HG03558 (cell line): ENCODE data around the gene PLCXD3.

ENCODE experiments used
- ATAC-seq: cut with Tn5 transposase; IDR thresholded peaks from one replicate; pipeline ENCODE4 v1.9.1; 2021; ENCODE audit warnings: moderate number of reproducible peaks; ENCODE audit not compliant: unreplicated experiment; ENCODE audit errors: extremely low read depth

Gene PLCXD3

DNA sequence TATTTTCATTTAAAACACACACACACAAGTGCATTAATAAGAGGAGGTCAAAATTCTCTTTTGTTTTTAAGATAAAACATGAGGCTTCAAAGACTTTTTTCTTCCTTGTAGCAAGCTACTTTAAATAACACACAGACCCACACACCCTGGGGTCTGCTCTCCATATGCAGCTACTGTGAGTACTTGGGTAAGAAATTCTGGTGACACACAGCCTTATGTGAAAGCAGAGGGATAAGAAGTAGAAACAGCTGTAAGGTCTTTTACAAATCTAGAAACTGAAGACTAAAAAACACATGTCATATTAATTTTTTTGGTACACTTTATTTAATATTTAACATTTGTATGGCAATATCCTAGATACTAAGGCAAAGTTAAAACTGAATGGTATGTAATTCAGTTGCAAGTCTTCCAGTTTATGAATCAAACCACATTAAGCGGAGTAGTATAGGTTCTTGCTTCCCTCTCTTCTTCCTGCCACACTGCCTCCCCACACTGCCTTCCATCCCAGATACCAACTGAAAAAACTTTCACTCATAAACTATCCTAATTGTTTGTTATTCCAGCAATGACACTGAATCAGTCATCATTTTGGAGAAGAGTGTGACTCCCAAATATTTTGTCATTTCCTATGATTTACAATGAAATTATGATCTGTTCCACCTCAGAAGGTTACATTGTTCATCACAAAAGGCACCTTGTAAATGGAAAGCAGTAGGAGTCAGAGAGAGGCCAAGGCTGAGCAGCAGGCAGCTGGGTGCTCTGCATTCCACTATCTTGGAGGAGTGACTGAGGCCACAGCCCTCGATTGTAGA is 92.0 kb downstream of the PLCXD3 start:
- no peak for ATAC-seq

- no peak for ATAC-seq
Measured at GRCh38 chr5:41416336-41416735, 94.1 kb downstream of the PLCXD3 start.

DNA sequence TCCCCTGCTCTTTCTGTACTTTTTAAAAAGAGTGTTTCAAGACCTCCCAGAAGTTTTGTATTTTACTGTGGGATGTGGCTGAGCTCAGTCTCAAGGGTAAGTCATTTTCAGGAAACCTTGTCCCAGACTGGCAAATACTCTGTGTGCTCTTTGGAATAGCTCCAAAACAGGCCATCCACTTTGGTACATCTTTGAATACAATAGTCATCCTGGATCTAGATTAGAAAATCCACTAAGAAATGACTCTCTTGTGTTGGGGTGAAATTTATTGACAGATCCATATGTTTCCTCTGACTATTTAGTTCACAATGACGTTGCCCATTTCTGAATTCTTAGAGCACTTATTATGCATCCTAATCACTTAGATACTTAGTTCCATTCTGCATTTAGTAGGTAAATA is 95.2 kb downstream of the PLCXD3 start:
- ATAC-seq = no peak

DNA sequence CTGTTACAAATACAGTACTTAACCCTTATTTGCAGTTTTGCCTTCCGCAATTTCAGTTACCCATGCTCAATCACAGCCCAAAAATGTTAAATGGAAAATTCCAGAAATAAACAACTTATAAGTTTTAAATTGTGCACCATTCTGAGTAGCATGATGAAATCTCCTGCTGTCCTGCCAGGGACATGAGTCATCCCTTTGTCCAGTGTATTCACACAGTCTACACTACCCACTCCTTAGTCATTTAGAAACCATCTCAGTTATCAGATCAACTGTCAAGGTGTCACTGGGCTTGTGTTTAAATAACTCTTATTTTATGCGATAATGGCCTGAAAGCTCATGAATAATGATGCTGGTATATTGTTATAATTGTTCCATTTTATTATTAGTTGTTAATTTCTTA is 95.8 kb downstream of the PLCXD3 start:
- ATAC-seq = no peak

GRCh38 chr5:41413074-41413473 is 97.3 kb downstream of the PLCXD3 start:
- ATAC-seq = no peak

DNA sequence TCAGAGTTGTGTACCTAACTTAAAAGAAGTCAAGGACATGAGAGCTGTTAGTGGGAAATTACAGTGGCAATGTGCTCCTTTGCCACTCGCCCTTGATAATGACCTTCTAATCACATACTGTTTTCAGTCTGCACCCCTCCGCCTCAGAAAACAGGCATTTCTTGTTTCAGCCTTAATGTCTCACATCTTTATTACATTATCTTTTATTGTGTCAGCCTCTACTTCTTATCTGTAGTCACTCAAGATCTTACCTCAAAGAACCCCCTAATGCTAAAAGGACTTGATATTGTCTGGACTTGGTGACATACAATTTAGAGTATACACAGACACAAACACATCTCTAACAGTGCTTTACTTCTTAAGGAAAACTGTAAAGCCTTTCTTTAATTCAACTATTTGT is 97.9 kb downstream of the PLCXD3 start:
- ATAC-seq = no peak

DNA sequence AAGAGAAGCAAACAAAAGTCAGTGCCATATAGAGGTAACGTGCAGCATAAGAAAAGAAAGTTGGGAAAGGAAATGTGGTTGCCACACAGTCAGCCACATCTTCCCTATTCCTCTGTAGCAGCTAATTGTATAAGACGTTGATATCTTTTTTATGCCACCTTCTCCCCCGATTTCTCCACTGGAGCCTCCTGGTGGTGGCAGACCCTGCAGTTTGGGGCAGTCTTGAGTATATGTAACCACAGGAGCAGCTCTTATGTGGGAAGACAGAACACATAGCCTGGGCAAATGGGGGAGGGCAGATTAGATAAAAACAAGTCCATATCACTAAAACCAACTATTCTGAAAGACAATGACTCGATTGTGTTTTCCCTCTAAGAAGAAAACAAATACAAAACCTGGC is 99.7 kb downstream of the PLCXD3 start:
- no peak for ATAC-seq

DNA sequence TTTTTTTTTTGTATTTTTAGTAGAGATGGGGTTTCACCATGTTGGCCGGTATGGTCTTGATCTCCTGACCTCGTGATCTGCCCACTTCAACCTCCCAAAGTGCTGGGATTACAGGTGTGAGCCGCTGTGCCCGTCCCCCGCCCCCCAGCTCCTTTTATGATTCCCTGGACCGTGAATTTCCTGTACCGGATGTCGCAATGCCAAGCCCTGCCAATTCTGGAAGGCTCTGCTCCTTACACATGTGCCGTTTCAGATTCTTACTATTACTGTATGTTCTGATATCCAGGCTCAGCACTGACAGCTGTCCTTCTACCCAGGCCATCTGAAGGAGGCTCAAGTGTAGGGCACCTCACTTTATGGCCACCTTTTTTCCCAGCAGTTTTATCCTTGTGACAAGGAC is 100.1 kb downstream of the PLCXD3 start:
- no peak for ATAC-seq

DNA sequence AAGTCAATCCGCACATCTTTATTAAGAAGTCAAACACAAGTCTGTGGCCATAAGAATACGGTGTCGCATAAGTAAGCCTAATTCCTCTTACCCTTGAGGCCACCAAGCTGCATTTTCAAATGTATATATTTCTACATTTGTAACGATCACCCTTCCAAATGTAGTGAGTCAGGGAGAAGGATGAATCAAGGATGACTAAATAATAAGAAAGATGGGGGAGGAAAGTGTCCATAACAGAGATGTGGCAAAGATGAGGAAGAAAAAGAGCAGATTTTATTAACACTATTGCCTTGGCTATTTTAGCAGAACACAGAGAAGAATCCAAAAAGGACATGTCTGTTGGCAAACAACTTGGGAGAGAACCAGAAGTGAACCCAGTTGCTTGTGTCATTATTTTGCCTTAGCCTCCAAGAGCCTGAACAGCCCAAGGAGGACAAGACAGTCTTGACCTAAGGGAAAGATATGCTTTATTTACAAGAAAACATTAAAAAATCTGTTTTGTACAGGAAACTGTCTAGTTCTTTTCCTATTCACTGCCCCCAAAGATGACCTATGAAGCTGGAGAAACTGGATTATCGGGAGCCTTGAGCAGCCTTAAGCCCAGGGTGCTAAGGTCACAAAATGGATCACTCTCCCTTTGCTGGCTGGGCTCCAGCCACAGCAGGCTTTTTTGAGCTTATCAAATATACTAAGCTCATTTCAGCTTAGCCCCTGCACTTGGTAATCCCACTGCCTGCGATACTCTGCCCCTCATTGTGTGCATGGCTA is 101.5 kb downstream of the PLCXD3 start:
- ATAC-seq = no peak

- no peak for ATAC-seq
Measured at GRCh38 chr5:41406936-41407335, 103.5 kb downstream of the PLCXD3 start.

DNA sequence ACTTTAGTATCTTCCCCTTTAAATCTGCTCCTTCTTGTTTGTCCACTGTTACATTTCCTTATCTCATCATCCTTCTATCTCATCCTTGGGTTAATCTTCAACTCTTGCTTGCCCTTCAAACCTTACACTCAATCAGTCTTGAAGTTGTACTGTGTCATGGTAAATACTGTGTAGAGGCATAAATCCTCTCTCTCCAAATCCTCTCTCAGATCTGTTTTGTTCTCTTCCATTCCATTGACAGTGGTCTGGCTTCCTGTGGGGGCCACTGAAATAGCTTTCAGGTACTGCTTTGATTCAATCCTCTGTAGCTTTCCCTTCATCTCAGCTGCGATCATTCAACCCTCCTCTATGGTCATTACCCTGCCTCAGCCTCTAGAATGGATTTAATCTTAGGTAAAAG is 104.0 kb downstream of the PLCXD3 start:
- no peak for ATAC-seq

DNA sequence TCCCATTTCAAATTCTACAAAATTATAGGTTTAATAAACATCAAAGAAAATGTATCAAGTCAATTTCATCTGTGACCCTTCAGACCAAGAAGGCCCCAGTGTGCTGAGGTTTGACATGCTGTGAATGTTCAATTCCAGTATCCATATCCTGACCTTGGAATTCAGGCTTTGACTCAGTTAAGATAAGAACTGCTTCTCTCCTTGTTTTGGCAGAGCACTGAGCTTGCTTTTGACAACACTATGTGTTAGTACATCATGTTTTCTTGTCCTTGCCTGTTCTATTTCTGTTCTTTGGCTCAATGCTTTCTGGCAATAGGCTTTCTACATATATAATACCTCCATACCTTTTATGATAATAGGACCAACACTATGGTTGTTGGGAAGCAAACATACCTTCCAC is 105.6 kb downstream of the PLCXD3 start:
- no peak for ATAC-seq

DNA sequence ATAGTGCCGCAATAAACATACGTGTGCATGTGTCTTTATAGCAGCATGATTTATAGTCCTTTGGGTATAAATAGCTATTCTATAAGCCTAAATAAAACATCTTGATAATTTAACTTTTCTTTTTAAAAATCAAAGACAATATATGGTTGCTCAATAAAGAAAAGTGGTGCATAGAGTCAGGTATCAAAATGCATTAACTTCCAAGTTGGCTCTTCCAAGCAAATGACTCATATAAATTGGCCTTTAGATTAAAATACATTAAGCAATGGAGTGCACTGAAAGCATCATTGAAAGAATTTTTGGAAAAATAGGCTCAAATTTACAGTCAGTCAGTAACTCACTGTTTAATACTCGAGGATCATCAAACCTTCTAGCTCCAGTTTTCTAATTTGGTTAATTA is 106.6 kb downstream of the PLCXD3 start:
- no peak for ATAC-seq

DNA sequence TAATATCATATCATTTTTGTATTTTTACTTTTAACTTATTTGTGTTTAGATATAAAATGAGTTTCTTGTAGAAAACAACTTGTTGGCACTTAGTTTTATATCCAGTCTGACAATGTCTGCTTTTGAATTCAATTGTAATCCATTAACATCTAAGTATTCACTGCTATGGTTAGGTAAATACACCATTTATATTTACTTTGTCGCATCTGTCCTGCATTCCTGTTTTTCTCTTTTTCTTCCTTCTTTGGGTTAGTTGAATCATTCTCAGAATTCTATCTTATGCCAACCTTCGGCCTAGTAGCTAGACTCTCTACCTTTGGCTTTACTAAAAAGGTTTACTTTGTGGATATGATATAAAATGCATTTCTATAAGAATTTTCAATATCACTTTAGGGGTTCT is 107.6 kb downstream of the PLCXD3 start:
- no peak for ATAC-seq

GRCh38 chr5:41399839-41400238 is 110.6 kb downstream of the PLCXD3 start:
- ATAC-seq = no peak

DNA sequence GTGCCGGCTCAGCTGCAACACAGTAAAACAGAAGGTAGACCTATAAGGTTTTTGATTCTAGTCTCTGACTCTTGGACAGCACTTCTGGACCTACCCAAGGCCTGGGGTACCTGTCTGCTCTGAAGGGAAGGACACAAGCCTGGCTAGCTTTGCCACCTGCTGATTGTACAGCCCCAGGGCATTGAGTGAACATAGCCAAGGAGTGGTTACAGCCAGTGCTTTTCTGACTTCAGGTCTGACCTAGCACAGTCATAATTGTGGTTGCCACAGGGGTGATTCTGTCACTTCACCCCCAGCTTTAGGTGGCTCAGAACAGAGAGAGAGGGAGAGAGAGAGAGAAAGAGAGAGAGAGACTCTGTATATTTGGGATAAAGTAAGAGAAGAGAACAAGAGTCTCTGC is 118.4 kb downstream of the PLCXD3 start:
- ATAC-seq = no peak

DNA sequence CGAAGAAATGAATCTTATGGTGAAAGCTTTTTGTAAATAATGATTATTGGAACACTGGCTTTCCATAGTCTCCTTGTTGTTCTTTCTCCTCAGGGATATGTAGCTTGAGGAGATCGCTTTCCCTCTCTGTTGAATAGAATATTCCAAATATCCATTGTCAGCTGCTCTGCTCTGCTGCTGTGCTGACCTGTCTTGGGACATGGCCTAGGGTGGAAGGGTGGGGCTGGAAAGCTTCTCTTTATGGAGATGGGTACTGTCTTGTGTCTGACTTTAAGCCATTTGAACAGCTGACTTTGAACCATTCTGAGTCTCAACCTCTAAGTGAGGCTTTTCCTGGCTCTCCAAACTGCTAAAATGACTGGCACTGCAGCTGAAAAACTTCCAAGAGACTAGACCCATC is 135.8 kb downstream of the PLCXD3 start:
- no peak for ATAC-seq

GRCh38 chr5:41373230-41373629 is 137.2 kb downstream of the PLCXD3 start:
- no peak for ATAC-seq

- no peak for ATAC-seq
Measured at GRCh38 chr5:41371738-41372137, 138.7 kb downstream of the PLCXD3 start.

GRCh38 chr5:41370482-41370881 is 139.9 kb downstream of the PLCXD3 start:
- ATAC-seq = no peak

DNA sequence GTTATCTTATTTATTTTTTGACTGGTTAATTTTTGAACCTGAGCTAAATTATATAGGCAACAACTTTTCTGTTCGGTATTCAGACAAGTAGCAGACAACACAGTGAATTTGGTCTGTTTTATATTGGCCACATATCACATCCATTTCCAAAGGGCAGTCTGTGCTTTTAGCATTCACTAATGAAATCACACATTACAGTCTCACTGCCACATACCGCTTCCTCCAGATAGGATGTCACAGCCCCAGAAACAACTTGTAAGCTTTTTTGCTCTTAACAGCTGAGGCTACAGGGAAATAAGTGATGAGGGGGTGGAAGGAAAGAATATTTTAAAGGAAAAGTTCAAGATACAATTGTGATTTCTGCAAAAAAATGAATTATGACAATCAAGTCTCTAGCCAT is 140.6 kb downstream of the PLCXD3 start:
- no peak for ATAC-seq

GRCh38 chr5:41368158-41368557 is 142.2 kb downstream of the PLCXD3 start:
- no peak for ATAC-seq
